DOHH2 (cell line): ENCODE results near the gene TAF6.

Experiments
- H3F3A ChIP-seq: fragments of 200-600 bp; sonication (generic), shearing (Covaris generic); 2 replicates; pipeline ENCODE4 v1.6.0; 2016; ENCODE audit warnings: antibody characterized with exemption, mild to moderate bottlenecking; ENCODE audit not compliant: control insufficient read depth, insufficient read depth
- H3K27ac ChIP-seq: fragments of 200-600 bp; sonication (generic); 2 replicates; pipeline ENCODE4 v1.5.1; 2014; ENCODE audit warnings: low read depth, mild to moderate bottlenecking, low read length, moderate library complexity
- H3K27me3 ChIP-seq: fragments of 200-600 bp; sonication (generic); 2 replicates; pipeline ENCODE4 v1.6.1; 2014; ENCODE audit warnings: mild to moderate bottlenecking, low read length, mixed read lengths; ENCODE audit not compliant: control insufficient read depth
- H3K36me3 ChIP-seq: fragments of 200-600 bp; sonication (generic); 2 replicates; pipeline ENCODE4 v1.6.1; 2014; ENCODE audit warnings: mild to moderate bottlenecking, low read length, moderate library complexity, mixed read lengths; ENCODE audit not compliant: control insufficient read depth
- H3K4me1 ChIP-seq: fragments of 200-600 bp; sonication (generic); 2 replicates; pipeline ENCODE4 v1.6.1; 2014; ENCODE audit warnings: mild to moderate bottlenecking, low read length, mixed read lengths; ENCODE audit not compliant: control insufficient read depth
- H3K4me2 ChIP-seq: fragments of 200-600 bp; sonication (generic); 2 replicates; pipeline ENCODE4 v1.6.0; 2014; ENCODE audit warnings: mild to moderate bottlenecking, low read length, moderate library complexity
- H3K4me3 ChIP-seq: fragments of 200-600 bp; sonication (generic); 2 replicates; pipeline ENCODE4 v1.5.1; 2014; ENCODE audit warnings: mild to moderate bottlenecking, low read length, mixed read lengths
- H3K79me2 ChIP-seq: fragments of 200-600 bp; sonication (generic); 2 replicates; pipeline ENCODE4 v1.6.1; 2014; ENCODE audit warnings: mild to moderate bottlenecking, low read length, mixed read lengths; ENCODE audit not compliant: control insufficient read depth
- H3K9me2 ChIP-seq: fragments of 200-600 bp; sonication (generic); replicated peaks from 2 replicates; pipeline ENCODE4 v1.6.1; 2014; ENCODE audit warnings: mild to moderate bottlenecking, low read length, mixed read lengths; ENCODE audit not compliant: control insufficient read depth
- H3K9me3 ChIP-seq: fragments of 200-600 bp; sonication (generic); 2 replicates; pipeline ENCODE4 v1.6.1; 2014; ENCODE audit warnings: antibody characterized with exemption, low read length, mixed read lengths; ENCODE audit not compliant: control insufficient read depth, insufficient read depth
- H4K20me1 ChIP-seq: fragments of 200-600 bp; sonication (generic); 2 replicates; pipeline ENCODE4 v1.6.0; 2014; ENCODE audit warnings: low read depth, mild to moderate bottlenecking, antibody characterized with exemption, low read length, moderate library complexity; ENCODE audit not compliant: control insufficient read depth, insufficient read depth
- EZH2phosphoT487 ChIP-seq: fragments of 200-600 bp; sonication (generic); IDR thresholded peaks from 2 replicates; pipeline ENCODE4 v1.6.1; 2017; ENCODE audit warnings: borderline replicate concordance, mild to moderate bottlenecking, antibody characterized with exemption, low read length, moderate library complexity, mixed read lengths
- TF ChIP-seq, protein P1 (sequence below): fragments of 200-600 bp; sonication (generic); IDR thresholded peaks from one replicate; pipeline ENCODE4 v1.5.1; 2014; ENCODE audit warnings: antibody characterized with exemption, mild to moderate bottlenecking, low read depth, low read length; ENCODE audit not compliant: poor library complexity, severe bottlenecking

The TAF6 gene

DNA sequence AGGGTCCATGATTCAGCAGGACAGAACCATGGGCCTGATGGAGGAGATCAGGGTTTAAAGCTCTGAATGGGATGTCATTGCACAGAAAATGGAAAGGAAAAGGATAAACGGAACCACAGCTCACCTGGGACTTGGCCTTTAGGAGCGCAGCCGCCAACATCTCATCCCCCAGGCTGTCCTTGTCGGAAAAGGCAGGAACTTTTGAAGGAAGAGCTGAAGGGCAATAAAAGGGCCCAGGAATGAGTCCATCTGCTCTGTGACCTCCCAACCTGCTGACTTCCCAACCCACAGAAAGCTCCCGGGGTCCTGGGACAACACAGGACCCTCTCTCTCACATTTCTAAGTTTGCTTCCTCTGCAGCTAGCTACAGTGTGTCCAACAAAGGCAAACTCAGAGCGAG lies 43.7 kb downstream of the TAF6 start:
- H3K79me2 ChIP-seq: peaks cover 27% of the 10 kb centered on the region
- H3K4me2 ChIP-seq: no peak overlapping the region
- peaks cover 26% of the 10 kb centered on the region for H3K9me3 ChIP-seq
- peaks cover 11% of the 10 kb centered on the region; the same call in 1 of the 2 replicates for H4K20me1 ChIP-seq
- peaks cover 2% of the 10 kb centered on the region; the same call in 1 of the 2 replicates for H3F3A ChIP-seq
- H3K27ac ChIP-seq: no peak overlapping the region
- H3K4me1 ChIP-seq: peaks cover 5% of the 10 kb centered on the region; the same call in 1 of the 2 replicates
- peaks cover 81% of the 10 kb centered on the region for H3K36me3 ChIP-seq
- no peaks in the 10 kb centered on the region for H3K27me3 ChIP-seq
- no peak overlapping the region for H3K4me3 ChIP-seq
- no peaks in the 10 kb centered on the region for H3K9me2 ChIP-seq
- TF ChIP-seq, protein P1, sequence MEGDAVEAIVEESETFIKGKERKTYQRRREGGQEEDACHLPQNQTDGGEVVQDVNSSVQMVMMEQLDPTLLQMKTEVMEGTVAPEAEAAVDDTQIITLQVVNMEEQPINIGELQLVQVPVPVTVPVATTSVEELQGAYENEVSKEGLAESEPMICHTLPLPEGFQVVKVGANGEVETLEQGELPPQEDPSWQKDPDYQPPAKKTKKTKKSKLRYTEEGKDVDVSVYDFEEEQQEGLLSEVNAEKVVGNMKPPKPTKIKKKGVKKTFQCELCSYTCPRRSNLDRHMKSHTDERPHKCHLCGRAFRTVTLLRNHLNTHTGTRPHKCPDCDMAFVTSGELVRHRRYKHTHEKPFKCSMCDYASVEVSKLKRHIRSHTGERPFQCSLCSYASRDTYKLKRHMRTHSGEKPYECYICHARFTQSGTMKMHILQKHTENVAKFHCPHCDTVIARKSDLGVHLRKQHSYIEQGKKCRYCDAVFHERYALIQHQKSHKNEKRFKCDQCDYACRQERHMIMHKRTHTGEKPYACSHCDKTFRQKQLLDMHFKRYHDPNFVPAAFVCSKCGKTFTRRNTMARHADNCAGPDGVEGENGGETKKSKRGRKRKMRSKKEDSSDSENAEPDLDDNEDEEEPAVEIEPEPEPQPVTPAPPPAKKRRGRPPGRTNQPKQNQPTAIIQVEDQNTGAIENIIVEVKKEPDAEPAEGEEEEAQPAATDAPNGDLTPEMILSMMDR: no peak
- TF ChIP-seq EZH2phosphoT487: no peak

DNA sequence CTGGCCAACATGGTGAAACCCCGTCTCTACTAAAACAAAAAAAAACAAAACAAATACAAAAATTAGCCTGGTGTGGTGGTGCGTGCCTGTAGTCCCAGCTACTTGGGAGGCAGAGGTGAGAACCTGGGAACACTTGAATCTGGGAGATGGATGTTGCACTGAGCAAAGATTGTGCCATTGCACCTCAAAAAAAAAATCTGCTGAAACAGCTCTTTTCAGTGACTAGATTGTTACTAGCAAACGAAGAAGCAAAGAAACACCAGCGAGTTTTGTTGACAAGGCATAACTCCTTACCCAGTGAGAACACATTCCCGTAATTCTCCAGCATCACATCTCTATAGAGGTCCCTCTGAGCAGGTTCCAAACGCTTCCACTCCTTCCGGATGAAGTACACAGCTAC lies 44.3 kb downstream of the TAF6 start:
- Histone ChIP-seq H3F3A (peaks cover 2% of the 10 kb centered on the region; the same call in 1 of the 2 replicates), H3K79me2 (peaks cover 22% of the 10 kb centered on the region), H3K4me1 (no peaks in the 10 kb centered on the region), H3K9me2 (no peaks in the 10 kb centered on the region), H3K4me3 (no peak overlapping the region), H3K9me3 (peaks cover 28% of the 10 kb centered on the region), H3K36me3 (peaks cover 87% of the 10 kb centered on the region), H3K27me3 (no peaks in the 10 kb centered on the region), H3K27ac (no peak overlapping the region), H4K20me1 (peaks cover 9% of the 10 kb centered on the region; the same call in 1 of the 2 replicates), H3K4me2 (no peak overlapping the region)
- no peak for TF ChIP-seq EZH2phosphoT487
- TF ChIP-seq, protein P1: no peak

DNA sequence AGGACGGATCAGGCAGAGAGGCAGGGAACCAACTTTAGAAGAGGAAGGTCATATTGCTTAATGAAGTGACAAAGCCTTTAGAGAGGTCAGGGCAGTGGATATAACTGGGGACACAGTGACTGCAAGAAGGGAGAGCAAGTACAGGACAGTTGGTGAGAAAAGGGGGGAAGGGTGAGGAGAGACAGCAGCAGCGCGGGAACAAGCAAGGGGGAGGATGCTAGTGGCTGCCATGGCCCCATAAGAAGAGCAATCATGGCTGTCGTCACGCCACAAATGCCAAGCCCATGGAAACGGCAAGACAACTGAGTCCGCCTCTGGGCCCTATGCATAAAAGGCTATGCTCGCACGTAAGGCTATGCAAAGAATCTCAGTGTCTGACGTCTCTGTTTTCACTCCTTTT lies 46.7 kb downstream of the TAF6 start:
- Histone ChIP-seq H4K20me1 (no peaks in the 10 kb centered on the region), H3K9me3 (peaks cover 28% of the 10 kb centered on the region), H3K79me2 (peaks cover 3% of the 10 kb centered on the region), H3K36me3 (peaks cover 83% of the 10 kb centered on the region), H3K9me2 (no peaks in the 10 kb centered on the region), H3F3A (no peaks in the 10 kb centered on the region), H3K27ac (no peak overlapping the region), H3K4me3 (no peak overlapping the region), H3K4me1 (no peaks in the 10 kb centered on the region), H3K27me3 (no peaks in the 10 kb centered on the region), H3K4me2 (no peak overlapping the region)
- TF ChIP-seq EZH2phosphoT487: no peak
- TF ChIP-seq, protein P1: no peak
